ENCODE measurements around the gene ADAD2.

- TF ChIP-seq POLR2A (IDR thresholded peaks at IDR 0.05) = no peak
- no peak for TF ChIP-seq CTCF (IDR thresholded peaks at IDR 0.05)
Observed at GRCh38 chr16:84178146-84178765, 12.7 kb upstream of the ADAD2 start.
